NT2/D1 (cell line): ENCODE data around the gene CNNM1.

Experiments used
- YY1 ChIP-seq: IDR thresholded peaks from 2 replicates; pipeline ENCODE4 v1.6.1; 2011; ENCODE audit not compliant: insufficient read length, insufficient read depth
- ZNF274 ChIP-seq: IDR thresholded peaks from 2 replicates; pipeline ENCODE4 v1.6.1; 2011; ENCODE audit warnings: mild to moderate bottlenecking, low read depth, low read length

DNA sequence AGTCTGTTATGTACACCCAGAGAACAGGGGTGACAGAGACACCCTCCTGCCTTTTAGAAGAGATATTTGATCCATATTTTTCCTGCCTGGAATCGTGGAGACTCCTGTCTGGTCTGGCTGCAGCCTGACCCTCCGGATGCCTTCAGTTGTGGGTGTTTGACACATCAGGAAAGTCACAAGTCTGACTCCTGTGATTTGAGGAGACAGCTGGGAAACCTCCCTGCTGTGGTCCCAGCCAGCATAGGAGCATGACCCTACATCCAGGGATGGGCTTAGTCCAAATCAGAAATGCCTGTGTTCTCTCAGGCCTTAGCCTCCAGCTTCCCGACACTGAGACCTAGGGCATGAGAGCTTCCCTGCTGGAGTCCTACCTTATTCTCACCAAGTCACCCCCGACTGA lies 57.9 kb downstream of the CNNM1 start:
- TF ChIP-seq ZNF274 (no peak), YY1 (no peak)
